GM12891 (cell line): ENCODE results near the gene AATF.

Experiments
- DNase-seq: peaks from one replicate; pipeline ENCODE4 v3.0.0; 2011; ENCODE audit warnings: low spot score; ENCODE audit not compliant: insufficient read length
- FAIRE-seq: peaks from 2 replicates; lab custom pipeline; 2011; peaks lifted over from hg19 to GRCh38; lab: Jason Lieb, UNC
- PAX5 ChIP-seq: IDR thresholded peaks from 2 replicates; pipeline ENCODE4 v1.6.1; 2011; ENCODE audit warnings: low read length, moderate library complexity, mild to moderate bottlenecking; ENCODE audit not compliant: insufficient read depth, severe bottlenecking
- POLR2A ChIP-seq: IDR thresholded peaks from 2 replicates; pipeline ENCODE4 v1.6.1; 2011; ENCODE audit warnings: low read depth, low read length, control low read depth
- POLR2AphosphoS5 ChIP-seq: IDR thresholded peaks from 2 replicates; pipeline ENCODE4 v1.6.1; 2011; ENCODE audit warnings: low read depth, low read length, control low read depth
- POU2F2 ChIP-seq: IDR thresholded peaks from 2 replicates; pipeline ENCODE4 v1.6.1; 2011; ENCODE audit warnings: low read depth, mild to moderate bottlenecking, control low read depth, low read length, moderate library complexity
- SPI1 ChIP-seq: IDR thresholded peaks from 2 replicates; pipeline ENCODE4 v1.6.1; 2011; ENCODE audit warnings: low read depth, low read length, control low read depth
- TAF1 ChIP-seq: IDR thresholded peaks from 2 replicates; pipeline ENCODE4 v1.6.1; 2011; ENCODE audit warnings: low read depth, low read length, control low read depth

Gene AATF

GRCh38 chr17:37016780-37017179, 68.0 kb downstream of the AATF start:
- no peak for FAIRE-seq
- DNase-seq = no peak

GRCh38 chr17:37017404-37017803, 68.7 kb downstream of the AATF start:
- no peak for FAIRE-seq
- no peak for DNase-seq
- TF ChIP-seq POU2F2 (no peak), TAF1 (no peak), PAX5 (no peak), POLR2AphosphoS5 (no peak), SPI1 (no peak), POLR2A (no peak)

More at GRCh38 chr17:37016780-37017179, 68.0 kb downstream of the AATF start:
- TF ChIP-seq POLR2AphosphoS5 = no peak
- no peak for TF ChIP-seq SPI1
- no peak for TF ChIP-seq PAX5
- no peak for TF ChIP-seq TAF1
- no peak for TF ChIP-seq POLR2A
- TF ChIP-seq POU2F2 = no peak

DNA sequence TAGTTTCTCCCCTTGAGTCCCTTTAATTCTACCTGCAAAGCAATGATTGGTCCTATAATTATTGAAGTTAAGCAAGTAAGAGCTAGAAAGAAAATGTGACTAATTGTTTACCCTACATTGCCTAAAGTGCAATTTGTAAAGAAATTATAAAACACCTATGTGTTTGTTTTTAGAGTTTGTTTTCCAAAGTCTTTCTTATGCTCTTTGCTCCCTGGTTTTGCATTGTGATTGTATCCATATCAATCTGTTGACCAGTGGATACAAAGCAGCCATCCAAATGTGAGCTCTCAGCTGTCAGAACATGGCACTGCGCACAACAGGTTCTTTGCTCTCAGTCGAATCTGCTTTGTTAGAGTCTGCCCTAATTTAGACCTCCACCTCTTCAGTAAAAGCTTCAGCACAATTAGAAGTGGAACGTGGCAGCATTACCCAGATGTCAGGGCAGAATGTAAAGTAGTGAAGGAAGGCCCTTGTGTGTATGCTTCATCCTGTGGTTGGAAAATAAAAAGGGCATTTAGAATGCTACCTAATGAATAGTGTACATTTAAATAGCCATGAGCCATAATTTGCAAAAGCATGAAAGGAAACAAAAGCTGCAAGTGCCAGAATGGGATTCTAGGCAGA, 70.5 kb downstream of the AATF start:
- no peak for FAIRE-seq
- no peak for TF ChIP-seq PAX5
- no peak for TF ChIP-seq POLR2A
- no peak for TF ChIP-seq POLR2AphosphoS5
- no peak for TF ChIP-seq SPI1
- no peak for TF ChIP-seq POU2F2
- no peak for TF ChIP-seq TAF1
- DNase-seq = no peak

DNA sequence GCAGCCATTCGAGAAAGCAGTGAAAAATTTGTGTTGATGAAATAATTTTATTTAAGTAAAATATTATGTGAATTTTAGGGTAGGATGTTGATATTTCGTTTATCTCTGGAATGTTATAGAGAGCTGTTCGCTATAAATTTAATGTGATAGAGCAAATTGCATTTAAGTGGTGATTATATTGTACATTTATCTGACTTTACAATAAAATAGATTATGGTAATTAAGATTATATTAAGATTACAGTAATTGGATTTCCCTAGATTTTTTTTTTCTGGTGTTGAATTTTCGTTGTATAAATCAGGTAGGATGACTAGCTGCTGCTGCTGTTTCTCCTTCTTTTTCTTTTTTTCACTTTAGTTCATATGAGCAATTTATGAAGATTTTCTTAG, 71.0 kb downstream of the AATF start:
- DNase-seq (no peak), FAIRE-seq (no peak)
- TF ChIP-seq SPI1 (no peak), POU2F2 (no peak), TAF1 (no peak), POLR2AphosphoS5 (no peak), PAX5 (no peak), POLR2A (no peak)

DNA sequence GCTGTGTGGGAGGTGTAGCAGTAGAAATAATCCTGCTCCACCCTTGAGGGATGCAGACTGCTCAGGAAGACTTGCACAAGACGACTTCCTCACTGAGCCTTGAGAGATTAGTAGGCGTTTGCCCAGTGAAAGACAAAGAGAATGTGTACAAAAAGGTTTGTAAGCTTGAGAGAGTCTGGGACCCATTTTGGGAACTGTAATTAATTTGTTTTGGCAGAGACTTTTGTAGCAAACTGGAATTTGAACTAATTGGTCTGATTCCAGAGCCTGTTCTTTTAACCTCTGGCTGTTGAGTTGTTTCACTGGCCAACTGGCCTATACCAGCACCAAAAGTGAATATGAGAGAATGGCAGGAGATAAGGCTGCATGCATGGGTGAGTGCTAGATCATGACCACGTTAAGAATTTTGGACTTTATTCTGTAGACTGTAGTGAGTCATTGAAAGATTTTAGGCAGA, 75.5 kb downstream of the AATF start:
- FAIRE-seq = no peak
- DNase-seq = no peak
- TF ChIP-seq TAF1 = no peak
- TF ChIP-seq SPI1 = no peak
- no peak for TF ChIP-seq POLR2AphosphoS5
- no peak for TF ChIP-seq POU2F2
- no peak for TF ChIP-seq PAX5
- no peak for TF ChIP-seq POLR2A

- TF ChIP-seq TAF1 (no peak), POLR2AphosphoS5 (no peak), SPI1 (no peak), PAX5 (no peak), POU2F2 (no peak), POLR2A (no peak)
- DNase-seq (no peak), FAIRE-seq (no peak)
Observed at GRCh38 chr17:37025238-37025637, 76.5 kb downstream of the AATF start.

GRCh38 chr17:37025847-37026530, 77.2 kb downstream of the AATF start:
- TF ChIP-seq SPI1 (peak; percentile 75), POLR2AphosphoS5 (no peak), TAF1 (no peak)
- FAIRE-seq (no peak), DNase-seq (no peak)

DNA sequence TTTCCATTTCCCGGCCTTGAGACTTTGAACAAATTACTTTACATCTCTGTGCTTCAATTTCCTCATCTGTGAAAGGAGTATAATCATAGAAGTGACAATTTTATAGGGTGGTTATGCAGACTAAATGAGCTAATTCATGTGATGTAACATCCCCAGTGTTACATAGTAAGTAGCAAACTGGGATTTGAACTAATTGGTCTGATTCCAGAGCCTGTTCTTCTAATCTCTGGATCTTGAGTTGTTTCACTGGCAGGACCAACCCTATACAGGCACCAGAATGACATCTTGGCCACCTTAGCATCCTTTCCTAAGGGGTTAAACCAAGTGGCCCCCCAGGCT, 77.7 kb downstream of the AATF start:
- TF ChIP-seq POLR2AphosphoS5 = no peak
- TF ChIP-seq POU2F2 = no peak
- TF ChIP-seq PAX5 = no peak
- no peak for TF ChIP-seq SPI1
- no peak for TF ChIP-seq POLR2A
- TF ChIP-seq TAF1 = no peak
- FAIRE-seq (no peak), DNase-seq (no peak)

DNA sequence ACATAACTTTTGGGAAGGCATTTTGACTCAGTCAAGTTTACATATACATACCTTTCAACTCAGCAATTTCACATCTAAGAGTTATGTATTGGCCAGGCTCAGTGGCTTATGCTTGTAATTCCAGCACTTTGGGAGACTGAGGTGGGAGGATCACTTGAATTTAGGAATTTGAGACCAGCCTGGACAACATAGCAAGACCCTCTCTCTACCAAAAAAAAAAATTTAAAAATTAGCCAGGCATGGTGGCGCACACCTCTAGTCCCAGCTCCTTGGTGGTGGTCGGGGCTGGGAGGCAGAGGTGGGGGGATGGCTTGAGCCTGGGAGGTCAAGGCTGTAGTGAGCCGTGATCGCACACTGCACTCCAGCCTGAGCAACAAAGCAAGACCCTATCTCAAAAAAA, 79.3 kb downstream of the AATF start:
- FAIRE-seq (no peak), DNase-seq (no peak)
- TF ChIP-seq PAX5 = no peak
- no peak for TF ChIP-seq SPI1
- no peak for TF ChIP-seq POLR2A
- TF ChIP-seq TAF1 = no peak
- TF ChIP-seq POU2F2 = no peak
- no peak for TF ChIP-seq POLR2AphosphoS5
